PC-3 (cell line): ENCODE results near the gene ASPM.

Experiments
- CTCF ChIP-seq: fragments of 300-600 bp; sonication (generic); conservative IDR thresholded peaks from 2 replicates; pipeline ENCODE4 v1.5.1; 2017; ENCODE audit warnings: antibody characterized with exemption, low read depth, mild to moderate bottlenecking, low read length
- EZH2 ChIP-seq: fragments of 300-600 bp; sonication (generic); IDR thresholded peaks from one replicate; pipeline ENCODE4 v1.6.1; 2017; ENCODE audit warnings: antibody characterized with exemption, mild to moderate bottlenecking, low read length; ENCODE audit not compliant: unreplicated experiment
- EZH2phosphoT487 ChIP-seq: fragments of 300-600 bp; sonication (generic); IDR thresholded peaks from 2 replicates; pipeline ENCODE4 v1.6.1; 2018; ENCODE audit warnings: mild to moderate bottlenecking, antibody characterized with exemption, low read length, borderline replicate concordance

- TF ChIP-seq CTCF (no peak), EZH2 (no peak), EZH2phosphoT487 (no peak)
These were observed 934 bp downstream of the ASPM start for GRCh38 chr1:197145446-197146024.
